GM18907 (cell line): ENCODE data around the gene IL20RB.
"Not testable (repeated sequence)": the region's sequence is repeated elsewhere in the genome, so short reads cannot be mapped to it uniquely, and the experiment has no call there.

Source experiments
- ATAC-seq: cut with Tn5 transposase; IDR thresholded peaks from one replicate; pipeline ENCODE4 v1.9.1; 2021; ENCODE audit warnings: mild to moderate bottlenecking, moderate library complexity; ENCODE audit not compliant: unreplicated experiment

Gene IL20RB

DNA sequence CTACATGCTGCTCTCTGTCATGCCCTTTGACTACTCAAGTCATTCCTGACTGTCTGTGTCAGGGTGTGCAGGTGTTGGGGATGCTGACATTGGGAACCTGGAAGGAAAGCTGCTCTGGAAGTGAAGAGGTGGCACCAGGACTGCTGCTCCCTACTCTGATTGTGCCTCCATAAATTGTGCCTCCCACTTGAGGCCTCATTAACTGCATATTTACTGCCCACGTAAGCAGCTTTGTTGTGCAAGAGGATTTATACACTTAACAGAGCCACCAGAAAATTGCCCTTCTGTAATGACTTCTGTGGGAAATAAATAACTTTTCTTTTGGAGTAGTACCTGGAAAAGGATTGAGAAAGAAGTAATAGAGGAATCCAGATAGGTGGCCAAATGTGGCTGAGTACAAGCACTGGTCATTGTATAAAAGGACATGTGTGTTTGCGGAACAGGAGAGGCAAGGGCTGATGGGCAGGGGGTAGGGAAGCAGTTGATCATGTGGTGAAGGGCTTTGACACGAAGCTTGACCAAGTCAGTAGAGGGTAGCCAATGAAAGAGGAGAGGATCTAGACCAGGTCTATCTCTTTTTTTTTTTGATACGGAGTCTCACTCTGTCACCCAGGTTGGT lies 24.8 kb downstream of the IL20RB start:
- no peak for ATAC-seq

- no peak for ATAC-seq
Measured at GRCh38 chr3:136984837-136985236, 27.1 kb downstream of the IL20RB start.

DNA sequence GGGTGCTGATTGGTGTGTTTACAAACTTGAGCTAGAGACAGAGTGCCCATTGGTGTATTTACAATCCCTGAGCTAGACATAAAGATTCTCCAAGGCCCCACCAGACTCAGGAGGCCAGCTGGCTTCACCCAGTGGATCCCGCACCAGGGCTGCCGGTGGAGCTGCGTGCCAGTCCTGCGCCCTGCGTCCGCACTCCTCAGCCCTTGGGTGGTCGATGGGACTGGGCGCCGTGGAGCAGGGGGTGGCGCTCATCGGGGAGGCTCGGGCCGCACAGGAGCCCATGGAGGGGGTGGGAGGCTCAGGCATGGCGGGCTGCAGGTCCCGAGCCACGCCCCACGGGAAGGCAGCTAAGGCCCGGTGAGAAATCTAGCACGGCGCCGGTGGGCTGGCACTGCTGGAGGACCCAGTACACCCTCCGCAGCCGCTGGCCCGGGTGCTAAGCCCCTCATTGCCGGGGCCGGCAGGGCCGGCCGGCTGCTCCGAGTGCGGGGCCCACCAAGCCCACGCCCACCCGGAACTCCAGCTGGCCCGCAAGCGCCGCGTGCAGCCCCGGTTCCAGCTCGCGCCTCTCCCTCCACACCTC lies 29.7 kb downstream of the IL20RB start:
- ATAC-seq, result not testable (repeated sequence)

GRCh38 chr3:136988651-136989050 lies 30.9 kb downstream of the IL20RB start:
- no peak for ATAC-seq

DNA sequence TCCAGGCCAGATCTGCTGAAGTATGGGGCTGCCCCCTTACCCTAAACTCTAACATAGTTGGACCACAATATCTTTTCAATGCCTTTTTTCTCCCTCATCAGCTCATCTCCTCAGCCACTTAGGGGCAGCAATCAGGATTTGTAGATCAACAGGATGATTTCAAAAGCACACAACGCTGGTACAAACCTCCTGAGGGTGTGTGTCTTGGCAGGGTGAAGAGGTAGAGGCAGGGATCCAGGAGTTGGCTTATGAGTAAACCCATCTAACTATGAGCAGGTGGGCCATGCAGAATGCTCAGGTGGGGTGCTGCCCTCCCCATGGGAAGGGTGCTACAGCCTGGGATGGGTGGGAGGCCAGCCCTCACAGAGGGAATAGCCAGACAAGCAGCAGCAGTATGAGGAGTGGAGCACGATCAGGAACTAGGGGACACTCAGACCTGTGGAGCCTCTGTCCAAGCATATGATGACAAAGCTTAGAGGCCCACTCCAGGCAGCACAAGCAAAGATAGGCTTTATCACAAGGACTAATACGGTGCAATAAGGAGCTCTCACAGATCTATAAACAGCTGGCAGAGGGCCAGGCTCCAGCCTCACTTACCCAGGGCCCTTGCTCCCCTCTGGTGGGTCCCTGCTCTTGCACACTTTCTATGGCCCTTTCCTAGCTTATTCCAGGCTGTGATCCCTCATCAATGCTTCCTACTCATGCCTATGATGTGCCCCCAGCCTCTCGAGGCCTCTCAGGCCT lies 32.2 kb downstream of the IL20RB start:
- no peak for ATAC-seq

DNA sequence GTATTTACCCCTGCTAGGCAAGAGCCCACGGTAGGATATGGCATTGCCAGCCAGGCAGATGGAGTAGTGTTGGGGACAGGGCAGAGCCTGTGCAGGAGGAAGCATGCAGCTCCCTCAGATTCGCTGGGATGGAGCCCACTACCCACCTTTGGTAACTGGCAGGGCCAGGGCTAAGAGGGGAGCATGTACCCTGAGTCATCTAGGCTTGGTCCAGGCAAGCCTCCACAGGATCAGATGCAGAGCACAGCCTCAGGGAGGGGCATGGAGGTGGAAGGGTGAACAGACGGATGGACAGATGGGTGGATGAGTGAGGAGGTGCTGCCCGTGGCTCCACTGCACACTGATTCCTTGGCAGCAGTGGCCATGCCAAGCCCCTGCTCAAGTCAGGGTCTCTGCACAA lies 33.0 kb downstream of the IL20RB start:
- ATAC-seq, result no peak

DNA sequence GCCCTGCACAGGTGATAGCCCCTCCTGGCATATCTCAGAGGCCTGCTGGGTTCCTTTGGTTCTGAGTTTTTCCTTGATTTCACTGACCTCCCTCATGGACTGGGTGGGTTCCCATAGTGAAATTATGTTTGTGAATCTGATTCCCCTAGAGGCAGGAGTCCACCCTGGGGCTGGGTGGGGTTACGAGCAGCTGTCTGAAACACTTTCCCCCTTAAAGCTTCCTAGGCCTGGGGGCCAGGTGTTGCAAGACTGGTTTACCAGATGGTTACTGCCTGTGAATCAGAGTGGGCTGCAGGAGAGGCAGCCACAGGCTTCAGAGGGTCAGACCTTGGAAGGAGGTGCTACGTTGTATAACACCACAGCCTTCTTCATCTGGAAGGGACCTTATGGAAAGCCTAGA lies 34.3 kb downstream of the IL20RB start:
- no peak for ATAC-seq

GRCh38 chr3:136994772-136995516 lies 37.2 kb downstream of the IL20RB start:
- ATAC-seq, result no peak

DNA sequence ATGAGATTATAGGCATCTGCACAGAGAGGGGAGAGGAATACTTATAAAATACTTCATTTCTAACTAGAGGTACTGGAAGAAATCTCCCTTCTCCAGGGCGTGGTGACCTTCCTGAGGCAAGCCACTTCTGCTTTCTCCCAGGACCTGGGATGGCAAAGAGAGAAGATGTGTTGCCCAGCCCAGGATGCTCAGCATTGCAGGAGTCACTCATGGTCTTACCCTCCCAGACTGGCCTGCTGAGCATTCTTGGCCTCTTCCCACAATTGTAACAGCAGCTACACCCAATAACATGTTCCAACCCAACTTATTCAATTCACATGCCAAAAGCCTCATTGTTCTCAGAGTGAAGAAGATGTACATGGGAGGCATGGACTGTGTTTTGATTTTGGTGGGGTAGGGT lies 37.9 kb downstream of the IL20RB start:
- no peak for ATAC-seq

- no peak for ATAC-seq
Measured at GRCh38 chr3:137000039-137000438, 42.3 kb downstream of the IL20RB start.

DNA sequence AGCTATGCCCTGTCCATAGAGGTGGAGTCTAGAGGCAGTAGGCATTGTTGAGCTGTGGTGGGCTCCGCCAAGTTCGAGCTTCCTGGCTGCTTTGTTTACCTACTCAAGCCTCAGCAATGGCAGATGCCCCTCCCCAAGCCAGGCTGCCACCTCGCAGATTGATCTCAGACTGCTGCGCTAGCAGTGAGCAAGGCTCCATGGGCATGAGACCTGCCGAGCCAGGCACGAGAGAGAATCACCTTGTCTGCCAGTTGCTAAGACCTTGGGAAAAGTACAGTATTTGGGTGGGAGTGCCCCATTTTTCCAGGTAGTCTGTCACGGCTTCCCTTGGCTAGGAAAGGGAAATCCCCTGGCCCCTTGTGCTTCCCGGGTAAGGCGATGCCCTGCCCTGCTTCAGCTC lies 49.6 kb downstream of the IL20RB start:
- not testable (repeated sequence) for ATAC-seq

DNA sequence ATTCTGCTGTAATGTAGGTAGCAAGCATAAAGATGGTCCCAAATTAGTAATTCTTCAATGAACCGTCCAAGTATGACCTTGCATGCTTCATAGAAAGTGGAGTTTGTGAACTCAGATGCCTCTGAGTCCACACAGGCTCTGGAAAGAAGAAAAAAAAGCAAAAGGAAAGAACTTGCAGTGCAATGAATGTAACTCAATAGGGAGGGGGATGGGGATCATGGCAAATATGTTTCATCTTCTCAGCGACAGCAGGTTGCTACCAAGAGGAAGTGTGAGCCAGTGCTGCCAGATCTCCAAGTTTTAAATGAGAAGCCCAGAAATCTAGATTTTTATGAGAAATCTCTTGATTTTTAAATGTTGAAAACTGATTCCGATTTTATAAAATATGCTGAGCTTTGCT lies 50.3 kb downstream of the IL20RB start:
- ATAC-seq, result no peak

- no peak for ATAC-seq
Measured at GRCh38 chr3:137008976-137009375, 51.2 kb downstream of the IL20RB start.

GRCh38 chr3:137010137-137010536 lies 52.4 kb downstream of the IL20RB start:
- no peak for ATAC-seq

DNA sequence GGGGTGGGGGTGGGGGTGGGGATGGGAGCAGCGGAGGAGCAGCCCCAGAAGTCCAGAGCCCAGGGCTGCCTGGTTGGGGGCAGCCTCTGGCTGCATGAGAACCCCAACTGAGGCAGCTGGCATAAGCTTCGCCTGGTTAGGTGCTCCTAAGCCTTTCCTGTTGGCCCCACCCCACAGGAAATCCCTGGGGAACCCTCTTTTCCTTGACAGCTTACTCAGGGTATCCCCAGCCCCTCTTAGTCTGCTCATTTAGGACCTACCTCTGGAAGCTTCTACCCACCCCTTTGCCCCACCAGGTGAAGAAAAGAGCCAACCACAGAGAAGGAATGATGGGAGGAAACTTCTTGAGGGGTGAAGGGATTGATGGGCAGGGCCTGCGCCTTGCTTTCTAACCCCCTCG lies 53.4 kb downstream of the IL20RB start:
- ATAC-seq, result no peak

DNA sequence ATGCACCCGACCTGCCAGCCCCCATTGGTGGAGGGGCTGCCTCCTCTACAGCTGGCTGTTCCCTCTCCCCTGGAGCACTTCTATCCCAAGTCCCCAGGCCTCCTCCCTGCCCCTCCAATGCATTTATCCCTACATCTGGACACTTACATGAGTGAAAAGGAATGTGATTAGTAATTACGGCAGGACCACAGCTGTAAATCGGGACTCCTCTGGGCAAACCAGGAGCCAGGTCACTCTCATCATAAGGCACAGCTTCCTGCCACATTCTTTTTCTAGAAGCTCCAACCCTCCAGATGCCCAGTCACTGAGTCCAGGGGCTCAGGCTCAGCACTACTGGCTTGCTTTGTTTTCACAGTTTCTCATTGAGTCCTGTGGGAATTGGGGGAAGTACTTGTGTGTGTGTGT lies 54.3 kb downstream of the IL20RB start:
- no peak for ATAC-seq

- peak; percentile 88 for ATAC-seq
Measured at GRCh38 chr3:137013951-137014688, 56.3 kb downstream of the IL20RB start.

GRCh38 chr3:137017316-137017715 lies 59.5 kb downstream of the IL20RB start:
- not testable (repeated sequence) for ATAC-seq

DNA sequence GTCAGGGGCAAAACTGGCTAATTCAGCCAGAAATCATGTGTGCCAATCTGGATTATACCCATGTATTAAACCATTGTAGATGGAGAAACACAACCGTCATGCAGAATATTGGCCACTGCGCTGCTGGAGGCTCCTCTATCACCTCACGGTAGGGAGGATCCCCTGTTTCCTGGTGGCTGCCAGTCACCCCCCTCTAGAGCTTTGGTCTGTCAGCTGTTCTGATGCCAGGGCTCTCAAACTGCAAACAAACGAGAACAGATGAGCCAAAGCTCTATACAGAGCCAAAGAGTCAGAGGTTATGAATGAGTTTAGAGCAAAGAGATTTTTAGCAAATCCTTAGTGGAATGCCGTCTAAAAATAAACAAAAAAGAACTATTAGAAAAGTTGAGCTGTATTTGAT lies 62.5 kb downstream of the IL20RB start:
- ATAC-seq, result no peak

GRCh38 chr3:137020888-137021287 lies 63.1 kb downstream of the IL20RB start:
- ATAC-seq, result no peak

DNA sequence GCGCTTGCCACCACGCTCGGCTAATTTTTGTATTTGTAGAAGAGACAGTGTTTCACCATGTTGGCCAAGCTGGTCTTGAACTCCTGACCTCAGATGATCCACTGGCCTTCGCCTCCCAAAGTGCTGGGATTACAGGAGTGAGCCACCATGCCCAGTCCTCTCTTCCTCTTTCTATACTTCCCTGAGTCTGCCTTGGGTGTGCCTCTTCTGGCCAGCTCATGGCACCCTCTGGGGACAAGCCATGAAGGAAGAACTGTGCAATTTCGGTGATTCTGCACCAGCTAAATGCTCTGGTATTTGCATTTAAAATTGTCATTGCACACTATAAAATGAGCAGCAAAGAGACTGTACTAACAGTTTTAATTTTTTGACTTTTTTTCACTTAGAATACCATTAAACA lies 66.6 kb downstream of the IL20RB start:
- ATAC-seq, result no peak
